Activated T-helper 1 cell treated with anti-CD3 and anti-CD28 coated beads, Interleukin-2, amount 50 U/mL, for 16 hours (primary cell): ENCODE measurements around the gene CDC123.
"Not testable (repeated sequence)": the region's sequence is repeated elsewhere in the genome, so short reads cannot be mapped to it uniquely, and the experiment has no call there.

Experiments used
- DNase-seq, 2 donors: peaks; one replicate each; pipeline ENCODE4 v3.0.0-alpha.2; 2020; ENCODE audit warnings: low read depth in 1 of 2, low spot score in 1 of 2

The CDC123 gene

DNA sequence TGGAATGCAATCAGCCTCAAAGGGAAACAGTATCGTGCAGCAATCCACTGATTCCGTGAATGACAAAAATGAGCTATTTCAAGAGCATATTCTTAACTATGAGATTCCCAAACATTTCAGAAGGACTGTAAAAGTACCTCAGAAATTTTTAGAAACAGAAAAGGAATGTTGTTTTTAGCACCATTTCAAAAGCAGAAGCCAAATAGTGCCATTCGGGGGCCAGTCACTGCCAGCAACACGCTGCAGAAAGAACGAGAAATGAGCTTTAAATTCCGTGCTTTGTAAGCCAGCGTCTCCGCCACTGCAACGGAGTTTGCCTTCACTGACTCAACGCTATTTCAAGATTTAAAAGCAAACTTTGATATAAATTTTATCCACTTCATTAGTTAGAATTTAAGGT, 6.6 kb upstream of the CDC123 start:
- no peak for DNase-seq

DNA sequence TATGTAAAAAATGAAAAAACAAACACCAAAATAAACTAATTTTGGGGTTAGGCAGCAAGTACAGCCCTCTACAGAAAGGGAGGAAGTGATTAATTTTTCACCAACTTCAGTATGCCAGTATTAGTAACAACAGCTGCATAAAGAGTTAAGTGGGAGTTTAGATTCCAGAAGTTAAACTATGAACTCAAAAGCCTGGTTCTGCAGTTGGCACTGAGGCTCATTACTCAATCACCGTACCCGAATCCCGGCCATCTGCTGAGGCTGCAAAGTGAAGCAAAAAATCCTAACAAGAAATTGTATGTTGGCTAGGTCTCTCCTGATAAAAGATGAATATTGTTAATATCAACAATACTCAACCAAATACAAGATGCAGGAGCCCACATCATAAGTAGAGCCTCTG, 4.3 kb upstream of the CDC123 start:
- no peak for DNase-seq

- DNase-seq: no peak
These were observed 2.8 kb upstream of the CDC123 start for GRCh38 chr10:12193193-12193592.

DNA sequence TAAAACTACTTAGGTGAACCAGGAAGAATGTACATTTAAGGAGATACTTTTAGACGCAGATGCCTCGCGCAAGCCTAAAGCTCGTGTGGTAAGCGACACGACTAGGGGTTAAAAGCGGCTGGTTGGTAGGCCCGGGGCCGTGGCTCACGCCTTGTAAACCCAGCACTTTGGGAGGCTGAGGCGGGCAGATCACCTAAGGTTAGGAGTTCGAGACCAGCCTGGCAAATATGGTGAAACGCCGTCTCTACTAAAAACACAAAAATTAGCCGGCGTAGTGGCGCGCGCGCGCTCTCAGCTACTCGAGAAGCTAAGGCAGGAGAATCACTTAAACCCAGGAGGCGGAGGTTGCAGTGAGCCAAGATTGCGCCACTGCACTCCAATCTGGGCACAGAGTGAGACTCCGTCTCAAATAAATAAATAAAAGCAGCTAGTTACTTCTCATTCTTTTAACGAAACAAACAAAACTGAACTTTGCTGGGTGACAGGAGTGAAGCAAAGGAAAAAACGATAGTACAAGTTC, 1.2 kb upstream of the CDC123 start:
- DNase-seq: no peak

- no peak for DNase-seq
These were observed 746 bp upstream of the CDC123 start for GRCh38 chr10:12195281-12195602.

GRCh38 chr10:12196531-12197211, 683 bp downstream of the CDC123 start:
- no peak for DNase-seq

DNA sequence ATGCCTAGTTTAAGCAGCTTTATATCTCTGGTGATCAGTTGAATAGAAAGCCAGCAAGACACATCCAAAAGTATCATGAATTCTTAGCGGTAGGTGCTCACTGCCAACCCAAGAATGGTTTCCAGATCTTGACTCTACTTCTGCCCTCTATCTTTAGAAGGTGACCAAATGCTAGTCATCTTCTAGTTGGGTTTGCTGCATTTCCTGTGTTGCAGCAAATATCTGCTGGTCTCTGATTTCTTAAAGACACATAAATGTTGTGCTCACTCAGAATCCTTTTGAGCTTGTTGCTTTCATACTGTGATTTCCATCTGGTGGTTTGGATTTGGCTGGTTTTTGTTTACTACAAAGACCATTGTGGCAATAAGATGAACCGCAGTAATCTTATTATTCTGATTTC, 2.2 kb downstream of the CDC123 start:
- DNase-seq: no peak

DNA sequence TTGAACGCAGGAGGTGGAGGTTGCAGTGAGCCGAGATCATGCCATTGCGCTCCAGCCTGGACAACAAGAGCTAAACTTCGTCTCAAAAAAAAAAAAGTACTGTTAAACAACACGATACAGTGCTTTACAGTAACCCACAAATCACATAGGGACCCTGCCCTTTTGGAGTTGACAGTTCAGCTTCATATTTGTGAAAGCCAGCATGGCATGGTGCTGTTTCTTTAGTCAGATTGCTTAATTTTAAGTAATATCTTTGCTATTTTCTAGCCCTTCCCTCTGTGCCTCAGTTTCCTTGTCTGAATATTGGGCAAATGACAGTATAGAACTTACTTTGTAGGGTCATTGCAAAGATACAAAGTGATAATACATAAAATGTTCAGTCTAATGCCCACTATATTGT, 4.9 kb downstream of the CDC123 start:
- no peak for DNase-seq

- DNase-seq: no peak
These were observed 5.6 kb downstream of the CDC123 start for GRCh38 chr10:12201543-12201942.

DNA sequence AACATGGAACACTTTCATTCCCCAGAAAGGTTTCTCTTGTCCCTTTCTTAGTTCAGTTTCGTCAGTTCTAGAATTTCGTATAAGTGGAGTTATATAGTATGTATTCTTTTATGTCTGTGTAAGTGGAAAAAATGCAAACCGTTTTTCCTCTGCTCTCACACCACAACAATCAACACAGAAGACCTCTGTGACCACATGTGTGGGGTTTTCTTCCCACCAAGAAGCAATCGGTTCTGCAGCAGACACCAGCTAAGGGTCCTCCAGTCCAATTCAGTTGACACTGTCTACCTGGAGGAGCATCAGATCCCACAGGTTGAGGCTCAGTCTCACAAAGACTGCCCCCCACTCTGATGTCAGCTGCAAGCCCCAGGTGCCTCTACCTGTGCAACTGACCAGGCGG, 6.2 kb downstream of the CDC123 start:
- no peak for DNase-seq

- no peak for DNase-seq
These were observed 9.1 kb downstream of the CDC123 start for GRCh38 chr10:12205082-12205481.

DNA sequence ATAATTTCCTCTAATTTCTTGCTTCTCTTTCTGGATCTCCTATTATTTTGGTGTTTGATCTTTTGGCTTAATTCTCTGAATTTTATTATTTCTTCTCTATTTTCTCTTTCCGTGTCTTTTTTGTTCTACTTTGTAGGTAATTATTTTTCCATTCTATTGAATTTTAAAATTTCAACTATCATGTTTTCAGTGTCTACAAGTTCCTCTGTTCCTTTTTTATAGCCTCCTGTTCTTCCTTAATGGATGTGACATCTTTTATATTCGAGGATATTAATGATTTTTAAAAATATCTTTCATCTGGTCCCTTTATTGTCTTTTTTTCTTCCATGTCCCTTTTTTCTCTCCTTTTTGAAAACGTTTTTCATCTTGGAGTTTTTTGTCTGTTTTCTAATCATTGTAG, 11.1 kb downstream of the CDC123 start:
- DNase-seq: no peak

DNA sequence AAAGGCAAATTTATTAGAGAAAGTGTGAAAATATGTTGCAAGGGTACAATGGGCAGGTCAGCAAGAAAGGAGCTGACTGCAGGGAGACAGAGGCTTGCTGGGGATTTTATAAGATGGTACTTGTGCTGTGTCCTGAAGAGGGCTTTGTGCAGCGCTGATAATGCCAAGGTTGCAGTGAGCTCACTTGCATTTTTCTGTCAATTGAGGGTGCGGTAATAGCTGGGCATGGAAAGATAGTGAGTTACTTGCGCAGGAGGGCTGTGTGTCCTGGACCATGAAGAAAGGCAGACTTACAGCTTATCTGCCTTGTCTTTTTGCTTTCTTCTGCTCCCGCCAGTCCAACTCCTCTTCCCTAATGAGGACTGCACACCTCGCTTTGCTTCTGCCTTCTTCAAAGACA, 12.5 kb downstream of the CDC123 start:
- no peak for DNase-seq

- DNase-seq: no peak
These were observed 16.5 kb downstream of the CDC123 start for GRCh38 chr10:12212454-12212853.

DNA sequence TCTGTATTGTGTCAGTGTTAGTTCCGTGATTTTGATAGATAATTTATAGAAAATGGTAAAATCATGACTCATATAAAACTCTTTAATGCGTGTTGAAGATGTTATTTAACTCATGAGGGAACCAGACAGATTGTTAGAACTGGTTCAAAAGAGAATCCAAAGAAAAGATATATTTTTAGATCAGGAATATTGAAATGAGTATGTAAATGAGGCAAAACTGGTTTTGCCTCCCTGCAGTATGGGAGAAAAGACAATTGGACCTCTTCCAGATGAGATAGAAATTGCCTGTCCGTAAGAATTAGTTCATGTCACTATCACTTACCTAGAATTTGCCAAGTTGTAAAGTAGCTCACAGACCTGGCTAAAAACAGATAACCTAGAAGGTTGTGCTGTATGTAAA, 17.6 kb downstream of the CDC123 start:
- DNase-seq: no peak

GRCh38 chr10:12214093-12214492, 18.1 kb downstream of the CDC123 start:
- no peak for DNase-seq

DNA sequence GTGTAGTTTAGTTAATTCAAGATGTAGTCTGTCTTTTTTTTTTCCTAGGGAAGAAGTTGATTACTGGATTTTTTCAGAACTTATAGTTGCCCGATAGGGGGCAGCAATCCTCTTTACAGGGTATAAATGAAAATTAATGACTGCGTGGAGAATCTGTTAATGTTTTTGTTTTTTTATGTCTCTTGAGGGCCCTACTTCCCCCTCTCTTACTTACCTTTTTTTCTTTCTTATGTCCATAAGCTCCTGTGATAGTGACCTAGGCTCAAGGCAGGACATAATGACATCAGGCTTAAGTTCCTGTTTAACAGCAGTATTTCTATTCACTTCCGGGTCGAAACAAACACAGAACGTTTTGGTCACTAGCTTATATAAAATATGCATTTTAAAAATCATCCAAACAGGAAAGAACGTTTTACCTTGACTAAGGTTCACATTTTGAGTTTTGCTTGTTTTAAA, 18.8 kb downstream of the CDC123 start:
- no peak for DNase-seq

GRCh38 chr10:12218991-12219390, 23.0 kb downstream of the CDC123 start:
- DNase-seq: no peak

DNA sequence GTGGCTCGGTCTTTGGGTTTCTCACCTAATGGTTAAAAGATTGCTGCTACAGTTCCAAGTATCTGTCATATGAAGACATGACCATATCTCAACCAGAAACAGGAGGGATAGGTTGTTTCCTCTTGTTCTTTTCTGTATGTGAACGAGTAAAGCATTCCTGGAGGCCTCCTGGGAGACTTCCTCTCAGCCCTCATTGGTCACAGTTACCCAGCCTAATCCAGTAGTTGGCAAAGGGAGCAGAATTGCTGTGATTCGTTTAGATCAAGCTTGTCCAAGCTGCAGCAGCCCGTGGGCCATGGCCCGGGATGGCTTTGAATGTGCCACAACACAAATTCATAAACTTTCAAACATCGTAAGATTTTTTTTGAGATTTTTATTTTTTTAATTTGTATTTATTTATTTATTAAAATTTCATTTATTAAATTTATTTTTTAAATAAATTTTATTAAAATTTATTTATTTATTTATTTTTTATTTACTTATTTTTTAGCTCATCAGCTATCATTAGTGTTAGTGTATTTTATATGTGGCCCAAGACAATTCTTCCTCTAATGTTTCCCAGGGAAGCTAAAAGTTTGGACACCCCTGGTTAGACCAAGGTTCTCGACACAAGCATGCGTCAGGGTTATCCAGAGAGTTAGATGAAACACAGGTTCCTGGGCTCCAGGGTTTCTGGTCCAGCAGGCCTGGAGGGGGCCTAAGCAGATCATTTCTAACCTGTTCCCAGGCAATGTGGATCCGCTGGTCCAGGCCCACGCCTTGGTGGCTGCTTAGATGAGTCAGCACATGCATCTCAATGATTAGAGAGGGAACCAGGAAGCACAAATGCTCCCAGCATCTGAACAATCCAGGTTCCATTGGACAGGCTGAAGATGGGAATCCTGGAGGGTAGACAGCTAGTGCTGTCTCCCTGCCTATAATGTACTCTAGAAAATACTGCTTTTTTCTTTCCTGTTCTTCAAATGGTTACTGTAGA, 25.6 kb downstream of the CDC123 start:
- no peak for DNase-seq

- DNase-seq: no peak
These were observed 29.5 kb downstream of the CDC123 start for GRCh38 chr10:12225444-12225843.

DNA sequence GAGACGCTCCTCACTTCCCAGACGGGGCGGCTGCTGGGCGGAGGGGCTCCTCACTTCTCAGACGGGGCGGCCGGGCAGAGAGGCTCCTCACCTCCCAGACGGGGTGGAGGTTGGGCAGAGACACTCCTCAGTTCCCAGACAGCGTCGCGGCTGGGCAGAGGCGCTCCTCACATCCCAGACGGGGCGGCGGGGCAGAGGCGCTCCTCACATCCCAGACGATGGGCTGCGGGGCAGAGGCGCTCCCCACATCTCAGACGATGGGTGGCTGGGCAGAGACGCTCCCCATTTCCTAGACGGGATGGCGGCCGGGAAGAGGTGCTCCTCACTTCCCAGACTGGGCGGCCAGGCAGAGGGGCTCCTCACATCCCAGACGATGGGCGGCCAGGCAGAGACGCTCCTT, 30.4 kb downstream of the CDC123 start:
- not testable (repeated sequence) for DNase-seq

- no peak for DNase-seq
These were observed 32.9 kb downstream of the CDC123 start for GRCh38 chr10:12228851-12229250.
